Activated CD4-positive, alpha-beta T cell treated with anti-CD3 and anti-CD28 coated beads, Interleukin-2, Interleukin-4, amounts not matched to agents 100 ng/mL and 50 ng/mL, durations not matched to agents 16 hours and 8 hours (primary cell): ENCODE measurements around the gene CNKSR3.
"Not testable (repeated sequence)": the region's sequence is repeated elsewhere in the genome, so short reads cannot be mapped to it uniquely, and the experiment has no call there.

ENCODE experiments used
- DNase-seq: peaks from one replicate; pipeline ENCODE4 v3.0.0-alpha.2; 2020; ENCODE audit warnings: low spot score

CNKSR3 gene

GRCh38 chr6:154510144-154510905, at the start of gene CNKSR3:
Gene CNKSR3 (minus strand): TSS chr6:154510685. CDS start chr6:154510114, 571 bp downstream.
- peak; percentile 38 for DNase-seq

GRCh38 chr6:154558984-154559383, 48.5 kb upstream of the CNKSR3 start:
- DNase-seq = no peak

DNA sequence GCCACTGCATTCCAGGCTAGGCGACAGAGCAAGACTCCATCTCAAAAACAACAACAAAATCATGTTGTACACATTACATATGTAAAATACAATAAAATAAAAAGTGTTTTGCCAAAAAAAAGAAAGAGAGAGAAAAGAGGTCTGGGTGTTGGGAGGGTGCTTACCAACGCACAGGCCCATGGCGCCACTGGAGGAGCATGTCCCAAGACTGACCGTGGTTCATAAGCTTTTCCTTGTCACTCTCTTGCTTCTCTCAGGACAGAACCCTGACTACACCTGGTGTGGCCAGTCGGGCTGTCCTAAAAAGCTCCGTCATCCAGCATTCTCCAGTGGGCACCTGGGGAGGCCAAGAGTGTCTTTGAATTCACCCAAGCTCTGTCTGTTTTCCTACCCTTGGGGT, 48.0 kb upstream of the CNKSR3 start:
- no peak for DNase-seq

DNA sequence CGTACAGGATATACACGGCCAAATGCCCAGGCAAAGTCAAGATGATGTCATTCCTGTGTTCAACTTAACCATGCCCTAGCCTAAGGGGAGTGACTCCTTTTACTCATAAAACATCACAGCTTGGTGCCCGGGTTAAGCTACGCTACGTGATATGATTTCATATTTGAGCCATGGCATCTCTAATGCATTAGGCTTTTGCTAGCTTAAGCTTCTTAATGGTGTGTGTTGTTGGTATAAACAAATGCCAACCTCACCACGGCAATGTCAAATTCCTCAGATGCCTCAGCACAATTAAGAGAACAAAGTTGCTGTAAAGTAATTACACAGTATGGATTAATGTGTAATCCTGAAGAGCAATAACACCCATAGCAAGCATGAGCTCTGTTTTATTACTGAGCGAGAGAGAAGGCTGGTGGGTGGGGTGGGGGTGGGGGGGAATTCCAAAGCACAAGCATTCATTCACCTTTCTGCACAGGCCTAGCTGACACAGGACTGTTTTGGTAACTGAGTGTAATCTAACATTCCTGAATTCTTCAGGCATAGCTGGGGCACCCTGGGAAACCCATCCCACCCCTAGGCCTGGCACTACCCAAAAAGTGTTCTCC, 44.7 kb upstream of the CNKSR3 start:
- no peak for DNase-seq

GRCh38 chr6:154554491-154554890, 44.0 kb upstream of the CNKSR3 start:
- no peak for DNase-seq

GRCh38 chr6:154550779-154551178, 40.3 kb upstream of the CNKSR3 start:
- DNase-seq = no peak

GRCh38 chr6:154549179-154549578, 38.7 kb upstream of the CNKSR3 start:
- DNase-seq = no peak

GRCh38 chr6:154548130-154548830, 37.8 kb upstream of the CNKSR3 start:
- DNase-seq = no peak

DNA sequence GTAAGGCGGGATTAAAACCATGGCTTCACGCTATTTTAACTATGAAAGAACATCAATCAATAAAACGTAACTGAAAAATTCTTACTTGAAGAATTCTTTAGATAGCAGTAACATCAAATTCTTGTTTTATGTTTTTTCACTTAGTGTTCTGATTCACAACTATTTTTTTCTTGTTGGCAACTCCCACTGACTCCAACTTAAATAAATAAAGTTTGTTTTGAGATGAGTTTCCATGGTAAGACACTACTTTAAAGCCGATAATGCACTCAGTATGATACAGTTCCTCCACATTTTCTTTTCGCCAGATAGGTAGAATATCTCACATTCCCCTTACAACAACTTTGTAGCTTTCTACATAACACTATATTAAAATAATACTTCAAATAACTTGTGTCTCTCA, 33.1 kb upstream of the CNKSR3 start:
- DNase-seq = no peak

- no peak for DNase-seq
Measured at GRCh38 chr6:154542747-154543146, 32.3 kb upstream of the CNKSR3 start.

DNA sequence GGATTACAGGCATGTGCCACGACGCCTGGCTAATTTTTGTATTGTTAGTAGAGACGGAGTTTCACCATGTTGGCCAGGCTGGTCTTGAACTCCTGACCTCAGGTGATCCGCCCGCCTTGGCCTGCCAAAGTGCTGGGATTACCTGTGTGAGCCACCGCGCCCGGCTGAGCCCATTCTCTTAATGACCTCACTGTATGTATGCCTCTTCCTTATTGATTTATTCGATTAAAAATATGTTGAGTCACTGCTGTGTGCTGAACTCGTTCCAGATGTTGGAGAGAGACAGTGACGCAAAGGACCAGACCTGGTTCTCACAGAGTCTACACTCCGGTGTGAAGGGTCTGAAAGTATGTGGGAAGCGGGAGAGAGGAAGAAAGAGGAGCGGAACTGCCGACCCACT, 31.4 kb upstream of the CNKSR3 start:
- DNase-seq = not testable (repeated sequence)

GRCh38 chr6:154539593-154540269, 29.2 kb upstream of the CNKSR3 start:
- DNase-seq = no peak

GRCh38 chr6:154538640-154539191, 28.2 kb upstream of the CNKSR3 start:
- no peak for DNase-seq

DNA sequence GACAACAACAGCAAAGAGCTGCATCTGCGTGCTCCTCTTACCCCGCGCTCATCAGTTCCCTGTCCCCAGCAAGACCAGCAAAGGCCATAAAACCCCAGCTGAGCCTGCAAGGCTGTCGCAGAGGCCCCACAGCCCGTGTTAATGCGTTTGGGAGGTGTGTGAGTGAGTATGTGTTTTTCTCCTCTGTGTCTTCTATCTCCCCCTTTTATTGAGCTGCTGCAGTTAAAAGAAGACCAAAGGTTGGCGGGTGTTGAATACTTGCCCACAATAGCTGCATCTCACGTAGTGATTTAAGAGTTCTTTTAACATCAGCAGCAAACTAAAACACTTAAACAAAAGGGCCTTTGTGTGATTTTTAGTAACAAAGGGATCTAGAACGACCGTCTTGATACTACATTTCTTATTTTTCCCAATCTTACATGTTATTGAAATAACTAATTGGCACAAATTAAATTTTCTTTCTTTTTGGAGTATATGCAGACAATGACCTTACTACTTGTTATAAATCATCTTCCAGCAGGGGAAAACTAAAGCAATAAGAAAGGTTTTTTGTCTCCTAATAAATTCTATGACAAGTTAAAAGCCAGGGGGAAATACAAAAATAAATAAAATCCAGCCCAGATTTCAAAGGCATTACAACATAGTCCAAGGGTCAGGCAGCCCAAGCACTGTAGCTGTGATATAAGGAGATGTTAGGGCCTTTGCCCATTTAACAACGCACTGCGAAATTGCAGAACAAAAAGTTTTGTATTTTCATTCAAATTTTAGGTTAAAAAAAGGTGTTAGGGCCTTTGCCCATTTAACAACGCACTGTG, 27.2 kb upstream of the CNKSR3 start:
- no peak for DNase-seq

- DNase-seq = no peak
Measured at GRCh38 chr6:154536999-154537398, 26.5 kb upstream of the CNKSR3 start.

DNA sequence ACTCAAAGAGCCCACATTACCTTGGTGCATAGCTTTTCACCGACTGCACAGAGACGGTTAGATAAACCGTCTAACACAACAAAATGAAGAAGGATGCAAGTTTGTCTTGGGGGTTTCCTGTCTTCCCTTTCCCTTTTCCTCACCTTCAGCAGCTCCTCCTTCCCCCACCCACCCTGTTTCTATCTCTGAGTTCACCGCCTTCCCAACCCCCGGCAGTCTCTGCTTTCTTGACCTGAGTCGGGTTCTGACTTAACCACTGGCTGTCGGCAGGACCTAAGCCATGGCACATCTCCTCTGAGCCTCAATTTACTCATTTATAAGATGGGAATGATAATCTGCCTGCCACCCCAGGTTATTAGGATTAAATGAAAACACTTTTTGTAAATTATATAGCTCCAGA, 25.8 kb upstream of the CNKSR3 start:
- no peak for DNase-seq

- DNase-seq = no peak
Measured at GRCh38 chr6:154535851-154536250, 25.4 kb upstream of the CNKSR3 start.

GRCh38 chr6:154535147-154535546, 24.7 kb upstream of the CNKSR3 start:
- no peak for DNase-seq

DNA sequence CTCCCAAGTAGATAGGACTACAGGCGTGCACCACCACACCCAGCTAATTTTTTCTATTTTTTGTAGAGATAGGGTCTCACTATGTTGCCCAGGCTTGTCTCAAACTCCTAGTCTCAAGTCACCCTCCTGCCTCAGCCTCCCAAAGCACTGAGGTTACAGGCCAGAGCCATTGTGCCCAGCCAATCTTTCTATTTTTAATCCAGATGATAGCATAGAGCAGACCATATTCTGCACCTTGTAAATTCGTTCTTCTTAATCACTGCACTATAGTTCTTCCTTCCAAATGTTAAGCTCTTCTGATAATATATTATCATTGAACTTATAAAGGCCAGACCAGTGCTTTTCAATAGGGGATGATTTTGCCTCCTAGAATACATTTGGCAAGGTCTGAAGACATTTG, 24.0 kb upstream of the CNKSR3 start:
- DNase-seq = no peak

DNA sequence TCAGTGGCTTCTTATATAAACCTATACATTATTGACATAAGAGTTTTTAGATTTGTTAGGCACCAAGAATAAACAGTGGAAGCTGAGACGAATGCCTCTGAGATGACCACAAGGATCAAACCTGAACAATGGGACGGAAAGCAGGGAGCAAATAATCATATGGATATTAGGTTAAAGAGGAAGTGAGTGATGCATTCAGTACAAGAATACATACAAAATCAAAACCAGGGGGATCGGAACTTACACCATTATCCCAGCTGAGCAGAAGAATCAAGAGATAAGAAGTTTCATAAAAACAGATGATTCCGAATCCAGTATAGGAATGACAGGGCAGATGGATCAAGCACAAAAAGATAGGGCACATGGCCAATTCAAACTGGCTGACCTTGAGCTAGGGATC, 21.9 kb upstream of the CNKSR3 start:
- DNase-seq = no peak

DNA sequence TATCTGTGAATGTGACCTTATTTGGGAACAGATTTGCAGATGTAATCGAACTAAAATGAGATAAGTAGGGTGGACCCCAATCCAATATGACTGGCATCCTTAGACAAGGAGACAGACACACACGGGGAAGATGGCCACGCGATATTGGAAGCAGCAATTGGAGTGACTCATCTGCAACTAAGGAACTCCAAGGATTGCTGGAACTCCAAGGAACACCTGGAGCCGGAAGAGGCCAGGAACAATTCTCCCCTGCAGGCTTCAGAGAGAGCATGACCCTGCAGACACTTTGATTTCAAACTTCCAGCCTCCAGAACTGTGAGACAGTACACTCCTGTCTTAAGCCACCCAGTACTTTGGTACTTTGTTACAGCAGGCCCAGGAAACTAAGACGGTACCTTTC, 19.5 kb upstream of the CNKSR3 start:
- no peak for DNase-seq
